ENCODE results near the gene TDRD6.

The TDRD6 gene

DNA sequence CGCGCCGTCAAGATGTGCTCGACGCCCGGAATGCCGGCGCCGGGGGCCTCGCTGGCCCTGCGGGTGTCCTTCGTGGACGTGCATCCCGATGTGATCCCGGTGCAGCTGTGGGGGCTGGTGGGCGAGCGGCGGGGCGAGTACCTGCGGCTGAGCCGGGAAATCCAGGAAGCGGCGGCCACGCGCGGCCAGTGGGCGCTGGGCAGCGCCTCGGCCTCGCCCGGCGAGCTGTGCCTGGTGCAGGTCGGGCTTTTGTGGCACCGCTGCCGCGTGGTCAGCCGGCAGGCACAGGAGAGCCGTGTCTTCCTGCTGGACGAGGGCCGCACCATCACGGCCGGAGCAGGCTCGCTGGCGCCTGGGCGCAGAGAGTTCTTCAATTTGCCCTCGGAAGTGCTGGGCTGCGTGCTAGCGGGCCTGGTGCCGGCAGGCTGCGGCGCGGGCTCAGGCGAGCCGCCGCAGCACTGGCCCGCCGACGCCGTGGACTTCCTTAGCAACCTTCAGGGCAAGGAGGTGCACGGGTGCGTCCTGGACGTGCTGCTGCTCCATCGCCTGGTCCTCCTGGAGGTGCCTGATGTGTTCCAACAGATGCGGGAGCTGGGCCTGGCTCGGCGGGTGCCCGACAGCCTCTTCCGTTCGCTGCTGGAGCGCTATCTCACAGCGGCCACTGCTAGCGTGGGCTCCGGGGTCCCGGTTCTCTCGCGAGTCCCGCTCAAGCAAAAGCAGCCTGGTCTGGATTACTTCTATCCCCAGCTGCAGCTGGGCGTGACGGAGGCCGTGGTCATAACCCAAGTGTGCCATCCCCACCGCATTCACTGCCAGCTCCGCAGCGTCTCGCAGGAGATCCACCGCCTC lies 656 bp downstream of the TDRD6 start:
- in situ Hi-C loops (cut with HindIII; ENCODE audit: low sequenced_read_pairs) = no loop called here

DNA sequence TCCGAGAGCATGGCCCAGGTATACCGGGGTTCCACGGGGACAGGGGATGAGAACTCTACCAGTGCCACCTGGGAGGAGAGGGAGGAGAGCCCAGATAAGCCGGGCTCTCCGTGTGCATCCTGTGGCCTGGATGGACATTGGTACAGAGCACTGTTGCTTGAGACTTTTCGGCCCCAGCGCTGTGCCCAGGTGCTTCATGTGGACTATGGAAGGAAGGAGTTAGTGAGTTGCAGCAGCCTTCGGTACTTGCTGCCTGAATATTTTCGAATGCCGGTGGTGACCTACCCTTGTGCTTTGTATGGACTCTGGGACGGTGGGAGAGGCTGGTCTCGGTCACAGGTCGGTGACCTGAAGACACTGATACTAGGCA lies 1.3 kb downstream of the TDRD6 start:
- in situ Hi-C loops (cut with HindIII; ENCODE audit: low sequenced_read_pairs) = no loop called here

DNA sequence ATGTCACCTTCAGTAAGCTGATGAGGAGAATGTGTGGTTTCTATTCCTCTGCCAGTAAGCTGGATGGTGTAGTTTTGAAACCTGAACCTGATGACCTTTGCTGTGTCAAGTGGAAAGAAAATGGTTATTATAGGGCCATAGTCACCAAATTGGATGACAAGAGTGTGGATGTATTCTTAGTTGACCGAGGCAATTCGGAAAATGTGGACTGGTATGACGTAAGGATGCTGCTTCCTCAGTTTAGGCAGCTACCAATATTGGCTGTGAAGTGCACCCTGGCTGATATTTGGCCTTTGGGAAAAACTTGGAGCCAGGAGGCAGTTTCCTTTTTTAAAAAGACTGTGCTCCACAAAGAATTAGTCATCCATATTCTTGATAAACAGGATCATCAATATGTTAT lies 2.0 kb downstream of the TDRD6 start:
- in situ Hi-C loops (cut with HindIII; ENCODE audit: low sequenced_read_pairs) = no loop called here

DNA sequence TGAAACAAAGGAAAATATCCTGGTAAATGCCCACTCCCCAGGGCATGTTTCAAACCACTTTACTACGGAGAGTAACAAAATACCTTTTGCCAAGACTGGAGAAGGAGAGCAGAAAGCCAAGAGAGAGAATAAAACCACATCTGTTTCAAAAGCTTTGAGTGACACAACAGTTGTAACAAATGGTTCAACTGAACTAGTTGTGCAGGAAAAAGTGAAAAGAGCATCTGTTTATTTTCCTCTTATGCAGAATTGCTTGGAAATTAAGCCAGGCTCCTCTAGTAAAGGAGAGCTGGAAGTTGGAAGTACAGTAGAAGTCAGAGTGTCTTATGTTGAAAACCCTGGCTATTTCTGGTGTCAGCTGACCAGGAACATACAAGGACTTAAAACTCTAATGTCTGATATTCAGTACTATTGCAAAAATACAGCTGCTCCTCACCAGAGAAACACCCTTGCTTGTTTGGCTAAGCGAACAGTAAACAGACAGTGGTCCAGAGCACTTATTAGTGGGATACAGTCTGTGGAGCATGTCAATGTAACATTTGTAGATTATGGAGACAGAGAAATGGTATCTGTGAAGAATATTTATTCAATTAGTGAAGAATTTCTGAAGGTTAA lies 2.6 kb downstream of the TDRD6 start:
- in situ Hi-C loops (cut with HindIII; ENCODE audit: low sequenced_read_pairs) = no loop called here

DNA sequence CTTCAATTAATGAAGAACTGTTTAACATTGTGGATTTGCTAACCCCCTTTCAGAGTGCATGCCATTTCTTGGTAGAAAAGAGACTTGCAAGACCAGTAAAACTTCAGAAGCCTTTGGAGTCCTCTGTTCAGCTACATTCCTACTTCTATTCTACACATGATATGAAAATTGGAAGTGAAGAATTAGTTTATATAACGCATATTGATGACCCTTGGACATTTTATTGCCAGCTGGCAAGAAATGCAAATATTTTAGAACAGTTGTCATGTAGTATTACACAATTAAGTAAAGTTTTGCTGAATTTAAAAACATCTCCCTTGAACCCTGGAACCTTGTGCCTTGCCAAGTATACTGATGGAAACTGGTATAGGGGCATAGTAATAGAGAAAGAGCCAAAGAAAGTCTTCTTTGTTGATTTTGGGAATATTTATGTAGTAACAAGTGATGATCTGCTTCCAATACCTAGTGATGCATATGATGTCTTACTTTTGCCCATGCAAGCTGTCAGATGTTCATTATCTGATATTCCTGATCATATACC lies 3.3 kb downstream of the TDRD6 start:
- in situ Hi-C loops (cut with HindIII; ENCODE audit: low sequenced_read_pairs) = no loop called here

DNA sequence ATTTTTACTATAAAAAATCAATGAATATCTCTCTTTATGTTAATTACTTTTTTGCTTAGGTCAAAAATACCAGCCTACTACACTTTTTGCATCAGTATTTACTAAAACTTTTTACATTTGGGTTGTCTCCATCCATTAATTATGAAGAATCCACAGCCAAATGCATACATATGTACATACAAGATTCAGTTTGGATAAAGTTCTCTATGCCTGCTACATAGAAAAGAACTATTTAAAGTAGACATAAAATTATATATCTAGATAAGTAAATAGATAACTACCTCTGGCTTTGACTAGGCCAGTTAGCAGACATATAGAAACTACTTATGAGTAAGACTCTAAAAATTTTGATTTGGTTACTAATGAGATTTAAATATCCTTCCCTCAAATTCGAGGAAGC lies 12.3 kb downstream of the TDRD6 start:
- in situ Hi-C loops (cut with HindIII; ENCODE audit: low sequenced_read_pairs) = loop anchor here (25.0 kb wide), 1 partner anchor 287 kb away; no protein-coding TSS in a partner anchor

DNA sequence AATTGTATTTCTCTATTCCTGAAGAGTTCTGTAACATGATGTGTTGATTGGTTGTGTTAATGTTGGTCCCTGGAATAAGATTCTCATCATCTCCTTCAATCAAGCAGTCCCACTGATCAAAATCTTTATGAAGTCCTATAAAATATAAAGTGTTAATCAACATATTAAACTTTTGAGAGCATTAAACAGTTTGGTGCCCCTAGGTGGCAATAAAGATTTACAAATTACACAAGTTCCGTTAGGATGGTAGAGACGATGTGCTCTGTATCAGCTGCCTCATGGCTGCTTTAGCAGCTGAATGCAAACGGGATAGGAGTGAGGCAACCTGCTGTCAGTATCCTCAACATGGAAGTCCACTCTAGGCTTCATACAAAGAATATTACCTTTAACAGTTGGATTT lies 16.9 kb downstream of the TDRD6 start:
- in situ Hi-C loops (cut with HindIII; ENCODE audit: low sequenced_read_pairs) = loop anchor here (25.0 kb wide), 1 partner anchor 283 kb away; no protein-coding TSS in a partner anchor

DNA sequence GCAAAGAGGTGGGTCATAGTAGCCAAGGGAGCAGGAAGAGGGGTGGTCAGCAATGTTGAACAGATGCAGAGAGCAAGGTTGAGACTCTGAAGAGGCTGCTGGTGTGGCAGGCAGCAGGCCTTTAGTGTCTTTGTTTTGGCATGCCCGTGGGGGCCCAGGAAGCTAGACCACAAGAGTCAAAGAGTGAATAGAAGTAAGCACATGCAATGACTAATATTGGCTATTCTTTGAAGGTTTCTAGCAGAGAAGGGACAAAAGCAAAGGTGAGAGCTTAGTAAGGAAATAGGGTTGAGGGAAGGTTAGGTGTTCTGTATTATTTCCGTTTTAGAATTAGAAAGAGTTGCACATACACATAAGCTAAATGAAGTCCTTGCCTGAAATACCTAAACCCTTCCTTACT lies 18.8 kb downstream of the TDRD6 start:
- in situ Hi-C loops (cut with HindIII; ENCODE audit: low sequenced_read_pairs) = loop anchor here (25.0 kb wide), 1 partner anchor 281 kb away; no protein-coding TSS in a partner anchor

DNA sequence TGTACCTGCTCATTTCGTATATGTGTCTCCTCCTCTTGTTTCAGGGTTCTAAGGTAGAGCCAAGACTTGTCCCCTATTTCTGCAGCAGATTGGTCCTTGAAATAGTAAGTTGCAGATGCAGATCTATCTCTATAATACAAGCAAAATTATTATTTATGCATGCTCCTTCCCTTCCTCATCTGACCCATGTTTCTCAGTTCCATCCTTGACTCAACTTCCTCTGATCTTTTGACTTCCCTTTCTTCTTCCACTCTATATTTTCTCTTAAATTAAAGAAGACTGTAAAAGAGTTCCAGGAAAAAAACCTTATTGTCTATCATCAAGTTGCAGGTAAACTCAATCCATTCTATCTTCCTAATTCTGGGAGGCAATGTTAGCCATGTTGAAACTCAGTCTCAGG lies 23.8 kb downstream of the TDRD6 start:
- in situ Hi-C loops (cut with HindIII; ENCODE audit: low sequenced_read_pairs) = loop anchor here (25.0 kb wide), 1 partner anchor 276 kb away; no protein-coding TSS in a partner anchor

DNA sequence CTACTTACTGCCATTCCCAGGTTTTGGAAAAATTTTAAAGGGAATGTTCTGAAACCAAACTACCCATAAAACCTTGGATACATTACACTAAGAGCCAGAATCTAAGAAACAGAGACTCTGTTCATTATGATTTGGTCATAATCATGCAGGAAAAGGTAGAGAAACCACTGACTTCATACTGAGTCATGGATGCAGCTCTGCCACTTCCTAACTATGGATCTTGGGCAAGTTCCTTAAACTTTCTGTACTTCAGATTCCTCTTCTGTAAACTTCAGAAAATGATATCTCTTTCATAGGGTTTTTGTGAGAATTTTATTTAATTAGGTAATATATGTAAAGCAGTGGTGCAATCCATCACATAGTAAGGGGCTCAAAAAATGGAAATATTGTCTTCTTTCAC lies 27.5 kb downstream of the TDRD6 start:
- in situ Hi-C loops (cut with HindIII; ENCODE audit: low sequenced_read_pairs) = loop anchor here (25.0 kb wide), 1 partner anchor 272 kb away; no protein-coding TSS in a partner anchor

DNA sequence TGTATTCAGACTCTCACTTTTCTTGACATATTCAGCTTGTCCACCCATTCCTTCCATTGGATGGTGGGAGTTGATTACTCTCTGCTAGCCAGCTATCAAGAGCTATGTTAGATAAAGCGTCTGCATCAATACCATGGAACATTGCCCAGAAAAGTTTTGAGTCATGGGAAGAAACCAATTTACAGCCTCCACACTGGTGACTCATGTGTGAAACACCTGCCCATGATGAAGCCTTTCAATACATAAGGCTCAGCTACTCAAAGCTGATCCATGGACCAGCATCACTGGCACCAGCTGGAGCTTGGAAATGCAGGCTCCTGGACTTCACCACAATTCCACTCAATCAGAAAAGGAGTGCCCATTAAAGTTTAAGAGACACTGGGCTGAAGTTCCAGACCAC lies 31.4 kb downstream of the TDRD6 start:
- in situ Hi-C loops (cut with HindIII; ENCODE audit: low sequenced_read_pairs) = loop anchor here (25.0 kb wide), 1 partner anchor 268 kb away; no protein-coding TSS in a partner anchor

DNA sequence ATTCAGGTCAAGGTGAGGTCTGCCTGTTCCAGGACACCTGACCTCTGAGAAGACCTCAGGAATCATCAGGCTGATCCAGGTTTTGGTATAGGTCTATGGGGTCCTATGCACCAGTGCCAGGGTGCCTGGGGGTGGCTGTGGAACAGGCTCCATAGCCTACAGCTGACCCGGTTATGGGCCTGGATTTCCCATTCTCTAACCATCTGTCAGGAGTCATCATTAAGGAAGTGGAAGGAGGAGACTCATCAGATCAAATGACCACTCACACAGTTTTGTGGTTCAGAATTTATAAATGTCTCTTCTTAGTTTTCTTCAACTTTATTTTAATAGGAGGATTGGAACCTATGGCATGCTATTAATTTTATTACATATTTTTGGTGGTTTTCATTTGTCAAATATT lies 32.7 kb downstream of the TDRD6 start:
- in situ Hi-C loops (cut with HindIII; ENCODE audit: low sequenced_read_pairs) = loop anchor here (25.0 kb wide), 1 partner anchor 267 kb away; no protein-coding TSS in a partner anchor

DNA sequence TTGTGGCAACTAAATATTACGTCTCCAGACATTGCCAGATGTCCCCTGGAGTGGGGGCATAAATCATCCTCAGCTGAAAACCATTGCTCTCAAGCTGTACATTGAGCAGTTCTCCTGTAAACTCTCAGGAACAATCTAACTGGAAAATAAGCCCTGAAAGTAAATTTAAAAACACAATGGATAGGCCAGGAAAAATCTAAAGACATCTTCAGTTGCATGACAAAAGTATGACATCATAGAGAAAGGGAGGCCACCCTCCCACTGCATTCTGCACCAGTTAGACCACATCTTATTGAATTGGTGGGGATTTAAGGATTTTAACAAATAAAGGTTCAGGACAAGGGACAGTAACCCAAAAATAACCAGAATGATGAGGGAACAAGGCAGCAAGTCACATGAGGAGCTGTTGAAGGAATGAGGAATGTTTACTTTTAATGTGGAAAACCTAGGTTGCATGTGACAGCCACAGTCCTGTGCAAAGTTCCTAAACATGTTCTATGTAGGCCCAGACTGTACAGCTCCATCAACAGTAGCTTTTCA lies 42.2 kb downstream of the TDRD6 start:
- in situ Hi-C loops (cut with HindIII; ENCODE audit: low sequenced_read_pairs) = no loop called here

DNA sequence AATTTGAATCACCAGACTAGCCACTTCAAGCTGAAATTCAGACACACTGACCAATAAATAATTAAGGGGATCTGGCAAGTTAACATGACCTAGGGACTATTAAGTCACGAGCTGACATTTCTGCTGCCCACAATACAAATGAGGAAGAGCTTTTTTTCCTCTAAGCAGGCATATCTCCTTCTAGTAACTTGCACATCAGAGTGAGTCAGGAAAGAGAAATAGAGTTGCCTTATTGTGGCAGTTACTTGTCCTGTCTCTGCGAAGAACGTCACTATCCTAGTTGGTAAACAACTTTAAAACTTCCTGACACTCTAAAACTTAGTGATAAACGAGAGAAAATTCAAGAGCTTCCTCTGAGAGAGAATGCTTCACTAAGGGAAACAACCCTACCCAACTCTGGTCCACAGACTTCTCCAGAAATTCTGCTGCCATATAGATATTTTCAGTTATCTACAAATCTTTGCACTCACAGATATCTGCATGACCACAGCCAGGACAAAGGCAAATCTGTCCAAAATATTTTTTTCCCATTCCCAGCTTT lies 43.3 kb downstream of the TDRD6 start:
- in situ Hi-C loops (cut with HindIII; ENCODE audit: low sequenced_read_pairs) = no loop called here

DNA sequence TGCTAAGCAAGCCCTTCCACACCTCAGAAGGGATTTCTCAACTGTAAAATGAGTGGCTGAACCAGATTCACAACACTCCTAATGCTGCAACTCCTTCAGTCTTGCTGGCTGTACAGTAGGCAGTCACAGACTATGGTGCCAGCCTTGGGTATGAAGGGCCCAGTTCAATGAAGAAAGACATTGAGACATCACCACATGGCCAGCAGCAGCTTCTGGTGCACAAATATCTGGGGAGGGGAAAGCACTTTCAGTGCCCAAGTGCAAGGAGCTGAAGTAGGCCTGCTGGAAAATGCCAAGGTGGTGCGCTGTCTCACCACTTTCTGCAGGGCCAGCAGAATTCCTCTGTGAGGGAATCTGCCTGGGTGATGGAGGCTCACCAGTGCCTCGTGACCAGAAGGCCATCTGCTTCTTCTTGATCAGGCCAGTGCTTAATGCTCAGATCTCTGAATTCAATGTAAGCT lies 45.7 kb downstream of the TDRD6 start:
- in situ Hi-C loops (cut with HindIII; ENCODE audit: low sequenced_read_pairs) = no loop called here

DNA sequence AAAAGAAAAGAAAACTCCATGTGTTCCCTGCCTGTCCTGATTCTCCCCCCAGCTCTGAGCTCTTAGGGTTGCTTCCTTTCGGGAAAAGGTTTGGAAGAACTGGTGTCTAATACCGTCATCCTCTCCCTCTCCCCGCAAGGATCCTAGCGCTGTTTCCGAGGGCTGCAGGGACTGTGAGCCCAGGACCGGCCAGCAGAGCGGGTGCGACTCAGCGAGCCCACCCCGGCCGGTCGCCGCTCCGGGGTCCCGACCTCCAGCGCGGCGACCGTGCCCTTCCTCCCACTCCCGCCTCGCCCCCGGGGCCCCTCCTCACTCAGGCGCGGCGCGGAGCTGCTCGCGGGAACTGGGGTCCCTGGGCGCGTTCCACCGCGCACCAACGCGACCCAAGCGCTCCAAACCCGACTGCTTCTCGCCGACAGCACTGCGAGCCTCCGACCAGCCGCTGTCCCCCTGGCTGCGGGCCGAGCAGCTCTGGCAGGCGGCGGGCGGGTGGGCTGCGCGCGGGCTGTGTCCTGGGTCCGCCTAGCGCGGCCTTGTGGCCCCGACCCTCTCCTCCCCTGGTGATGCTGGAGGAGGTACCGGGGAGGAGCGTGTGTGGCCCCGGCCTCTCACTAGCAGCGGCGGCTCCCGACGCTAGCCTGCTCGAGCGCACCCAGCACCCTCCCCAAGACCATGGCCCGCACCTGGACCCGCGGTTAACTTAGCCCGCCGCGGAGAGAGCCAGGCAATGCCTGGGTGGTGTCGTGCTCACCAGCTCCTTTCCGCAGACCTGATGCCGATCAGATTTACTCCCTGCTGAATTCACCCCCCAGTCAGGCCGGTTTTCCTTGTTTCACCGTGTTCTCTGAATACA lies 47.4 kb downstream of the TDRD6 start, which contains the start of gene PLA2G7:
Gene PLA2G7 (minus strand): TSS at position 509 of the 853 bp plus-strand sequence. CDS start 12,484 bp downstream, outside the sequence.
- in situ Hi-C loops (cut with HindIII; ENCODE audit: low sequenced_read_pairs) = no loop called here

DNA sequence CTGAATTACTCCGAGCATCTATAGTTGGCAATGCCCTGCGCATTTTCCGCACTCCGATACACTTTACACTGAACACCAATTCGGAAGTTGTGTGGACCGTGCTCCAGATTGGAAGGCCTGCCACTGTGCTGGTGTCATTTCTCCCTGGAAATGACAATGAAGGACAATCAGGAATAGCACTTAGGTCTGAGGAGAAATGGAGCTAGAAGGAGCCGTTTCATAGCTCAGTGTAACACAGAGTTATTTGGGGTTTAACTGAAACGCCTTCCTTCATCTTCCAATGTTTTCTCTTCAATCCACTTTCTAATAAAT lies 48.0 kb downstream of the TDRD6 start:
- in situ Hi-C loops (cut with HindIII; ENCODE audit: low sequenced_read_pairs) = no loop called here

DNA sequence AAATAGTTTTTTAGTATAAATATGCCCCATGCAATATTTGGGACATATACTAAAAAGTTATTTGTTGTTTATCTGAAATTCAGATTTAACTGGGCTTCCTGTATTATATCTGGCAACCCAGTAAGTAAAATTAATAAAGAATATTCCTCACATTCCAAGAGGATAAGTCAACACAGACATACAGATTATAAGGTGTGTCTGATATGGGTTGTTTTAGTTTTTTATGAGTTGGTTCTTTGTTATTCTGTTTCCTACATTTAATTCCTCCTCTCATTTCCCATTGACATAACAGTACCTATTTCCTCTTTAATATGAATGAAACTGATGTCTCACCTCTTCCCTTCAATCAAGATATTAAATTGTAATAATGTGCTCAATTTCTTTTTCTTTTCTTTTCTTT lies 49.2 kb downstream of the TDRD6 start:
- in situ Hi-C loops (cut with HindIII; ENCODE audit: low sequenced_read_pairs) = no loop called here

DNA sequence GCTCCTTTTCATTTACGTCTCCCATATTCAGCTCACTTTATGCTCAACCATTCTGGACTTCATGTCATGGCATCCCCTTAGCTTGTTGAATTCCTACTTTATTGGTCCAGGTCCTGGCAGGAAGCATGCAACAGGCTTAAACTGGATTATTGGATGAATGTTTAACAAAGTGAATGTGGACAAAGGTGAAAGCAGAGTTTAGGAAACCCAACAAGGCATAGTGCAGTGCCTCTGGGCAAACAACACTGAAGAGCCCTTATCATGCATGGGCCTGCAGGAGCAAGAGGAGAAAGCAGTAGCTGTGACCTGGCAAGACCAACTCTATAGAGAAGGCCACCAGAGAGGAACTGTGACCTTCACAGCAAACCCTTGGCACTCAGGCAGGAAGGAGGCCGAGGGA lies 53.8 kb downstream of the TDRD6 start:
- in situ Hi-C loops (cut with HindIII; ENCODE audit: low sequenced_read_pairs) = no loop called here

DNA sequence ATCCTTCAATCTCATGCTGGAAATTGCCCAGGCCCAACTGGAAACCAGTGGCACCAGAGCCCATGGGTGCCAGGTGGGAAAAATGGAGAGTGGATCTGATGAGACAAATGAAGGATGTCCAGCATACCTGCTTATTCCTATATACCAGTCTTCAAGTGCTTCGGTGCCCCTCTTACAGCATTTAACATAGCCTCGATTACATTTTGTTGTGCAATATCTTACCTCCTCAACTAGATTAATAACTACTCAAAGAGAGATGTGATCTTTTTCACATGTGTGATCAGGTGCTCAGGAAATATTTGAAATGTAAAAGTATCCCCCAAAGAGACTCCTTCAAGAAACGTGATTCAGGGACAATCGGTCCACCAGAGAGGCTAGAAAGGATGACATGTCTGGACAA lies 54.2 kb downstream of the TDRD6 start:
- in situ Hi-C loops (cut with HindIII; ENCODE audit: low sequenced_read_pairs) = no loop called here
